PFSK-1 (cell line): ENCODE data around the gene EHMT2.

ENCODE experiments used
- FOXP2 ChIP-seq: optimal IDR thresholded peaks from 2 replicates; pipeline ENCODE3; 2011; ENCODE audit warnings: borderline replicate concordance, control low read depth, inconsistent platforms; ENCODE audit not compliant: insufficient read depth; ENCODE audit errors: extremely low read length, extremely low read depth
- POLR2AphosphoS5 ChIP-seq: IDR thresholded peaks from 2 replicates; pipeline ENCODE4 v1.6.1; 2012; ENCODE audit warnings: low read depth, mild to moderate bottlenecking, control low read depth, low read length, moderate library complexity
- SIN3A ChIP-seq: IDR thresholded peaks from 2 replicates; pipeline ENCODE4 v1.6.1; 2012; ENCODE audit warnings: mild to moderate bottlenecking, low read length, moderate library complexity, borderline replicate concordance; ENCODE audit not compliant: insufficient read depth
- TAF1 ChIP-seq: IDR thresholded peaks from 2 replicates; pipeline ENCODE4 v1.6.1; 2012; ENCODE audit warnings: low read length, control low read depth, borderline replicate concordance; ENCODE audit not compliant: insufficient read depth
- TF ChIP-seq, protein P1 (sequence below), 2 experiments: IDR thresholded peaks; 2 replicates each; pipeline versions ENCODE4 v1.6.1 to v1.8.0; 2011 to 2012; ENCODE audit warnings: low read depth in 2 of 2, low read length in 2 of 2, control low read depth in 1 of 2, inconsistent platforms in 1 of 2, mild to moderate bottlenecking in 1 of 2, moderate library complexity in 1 of 2; ENCODE audit not compliant: insufficient read depth in 1 of 2

EHMT2 gene

DNA sequence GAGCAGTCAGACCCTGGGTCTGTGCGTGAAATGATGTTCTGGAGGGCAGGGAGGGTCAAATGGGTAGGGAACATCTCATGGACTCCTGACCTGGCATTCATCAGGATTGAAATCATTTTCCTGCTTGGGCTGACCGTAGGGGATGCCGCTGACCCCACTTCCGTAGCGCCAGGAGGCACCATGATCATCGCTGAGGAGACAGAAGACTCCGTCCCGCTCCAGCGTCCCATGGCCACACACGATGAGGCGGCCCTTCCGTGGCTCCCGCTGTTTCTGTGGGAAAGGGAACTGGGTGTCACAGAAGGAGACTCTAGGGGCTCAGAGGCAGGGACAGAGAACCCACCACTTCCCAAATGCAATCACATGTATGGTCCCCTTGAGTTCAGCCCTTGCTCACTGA lies 37.1 kb downstream of the EHMT2 start:
- TF ChIP-seq FOXP2, result no peak

DNA sequence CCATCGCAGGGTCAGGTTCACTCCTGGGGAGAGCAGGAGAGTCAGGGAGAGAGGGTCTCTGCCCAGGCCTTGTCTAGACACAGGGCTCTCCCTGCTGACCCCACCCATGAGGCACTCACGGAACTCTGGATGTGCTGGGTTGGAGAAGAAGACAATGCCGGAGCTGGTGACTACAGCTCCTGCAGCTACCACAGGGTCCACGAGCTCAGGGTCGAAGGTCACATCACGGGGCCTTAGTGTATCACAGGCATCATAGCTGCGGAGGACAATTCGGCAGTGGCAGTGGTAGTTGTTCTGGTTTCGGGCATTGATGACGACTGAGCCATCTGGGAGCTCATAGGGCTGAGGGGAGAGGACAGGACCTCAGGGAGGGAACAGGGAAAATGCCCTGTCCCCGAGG lies 37.6 kb downstream of the EHMT2 start:
- TF ChIP-seq, protein P1, sequence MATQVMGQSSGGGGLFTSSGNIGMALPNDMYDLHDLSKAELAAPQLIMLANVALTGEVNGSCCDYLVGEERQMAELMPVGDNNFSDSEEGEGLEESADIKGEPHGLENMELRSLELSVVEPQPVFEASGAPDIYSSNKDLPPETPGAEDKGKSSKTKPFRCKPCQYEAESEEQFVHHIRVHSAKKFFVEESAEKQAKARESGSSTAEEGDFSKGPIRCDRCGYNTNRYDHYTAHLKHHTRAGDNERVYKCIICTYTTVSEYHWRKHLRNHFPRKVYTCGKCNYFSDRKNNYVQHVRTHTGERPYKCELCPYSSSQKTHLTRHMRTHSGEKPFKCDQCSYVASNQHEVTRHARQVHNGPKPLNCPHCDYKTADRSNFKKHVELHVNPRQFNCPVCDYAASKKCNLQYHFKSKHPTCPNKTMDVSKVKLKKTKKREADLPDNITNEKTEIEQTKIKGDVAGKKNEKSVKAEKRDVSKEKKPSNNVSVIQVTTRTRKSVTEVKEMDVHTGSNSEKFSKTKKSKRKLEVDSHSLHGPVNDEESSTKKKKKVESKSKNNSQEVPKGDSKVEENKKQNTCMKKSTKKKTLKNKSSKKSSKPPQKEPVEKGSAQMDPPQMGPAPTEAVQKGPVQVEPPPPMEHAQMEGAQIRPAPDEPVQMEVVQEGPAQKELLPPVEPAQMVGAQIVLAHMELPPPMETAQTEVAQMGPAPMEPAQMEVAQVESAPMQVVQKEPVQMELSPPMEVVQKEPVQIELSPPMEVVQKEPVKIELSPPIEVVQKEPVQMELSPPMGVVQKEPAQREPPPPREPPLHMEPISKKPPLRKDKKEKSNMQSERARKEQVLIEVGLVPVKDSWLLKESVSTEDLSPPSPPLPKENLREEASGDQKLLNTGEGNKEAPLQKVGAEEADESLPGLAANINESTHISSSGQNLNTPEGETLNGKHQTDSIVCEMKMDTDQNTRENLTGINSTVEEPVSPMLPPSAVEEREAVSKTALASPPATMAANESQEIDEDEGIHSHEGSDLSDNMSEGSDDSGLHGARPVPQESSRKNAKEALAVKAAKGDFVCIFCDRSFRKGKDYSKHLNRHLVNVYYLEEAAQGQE (IDR thresholded peaks at IDR 0.05; ENCODE audit: insufficient read depth in 1 of 2, low read depth in 2 of 2, low read length in 2 of 2), result no peak
- TF ChIP-seq SIN3A (no peak), POLR2AphosphoS5 (no peak), FOXP2 (no peak), TAF1 (no peak)

DNA sequence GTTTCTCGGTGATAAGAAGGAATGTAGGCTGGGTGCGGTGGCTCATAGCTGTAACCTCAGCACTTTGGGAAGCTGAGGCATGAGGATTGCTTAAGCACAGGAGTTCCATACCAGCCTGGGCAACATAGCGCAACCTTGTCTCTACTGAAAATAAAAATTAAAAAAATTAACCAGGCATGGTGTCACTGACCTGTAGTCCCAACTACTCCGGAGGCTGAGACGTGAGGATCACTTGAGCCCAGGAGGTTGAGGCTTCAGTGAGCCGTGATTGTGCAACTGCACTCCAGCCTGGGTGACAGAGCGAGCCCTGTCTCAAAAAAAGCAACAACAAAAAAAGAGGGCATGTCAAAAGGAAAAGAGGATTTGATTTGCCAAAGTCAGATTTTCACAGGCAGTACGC lies 38.8 kb downstream of the EHMT2 start:
- no peak for TF ChIP-seq FOXP2
- no peak for TF ChIP-seq SIN3A
- no peak for TF ChIP-seq POLR2AphosphoS5
- TF ChIP-seq, protein P1 (IDR thresholded peaks at IDR 0.05; ENCODE audit: insufficient read depth in 1 of 2, low read depth in 2 of 2, low read length in 2 of 2), result no peak
- TF ChIP-seq TAF1, result no peak

DNA sequence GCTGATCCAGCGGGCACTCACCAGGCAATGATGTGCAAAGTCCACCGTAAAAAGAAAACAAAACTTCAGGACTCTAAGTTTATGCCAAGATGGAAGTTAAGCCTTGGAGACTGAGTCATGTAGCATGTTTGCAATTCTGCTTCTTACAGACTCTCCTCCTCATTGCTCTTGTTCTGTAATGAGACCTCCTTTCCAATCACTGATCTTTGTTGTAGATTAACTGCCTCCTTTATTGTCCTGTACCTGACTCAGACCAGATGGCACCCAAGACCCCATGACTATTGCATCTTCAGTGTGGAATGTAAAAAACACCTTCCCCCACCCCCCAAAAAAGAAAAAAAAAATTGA lies 46.0 kb downstream of the EHMT2 start:
- TF ChIP-seq POLR2AphosphoS5 (no peak), SIN3A (no peak), TAF1 (no peak), FOXP2 (no peak)
- TF ChIP-seq, protein P1 (IDR thresholded peaks at IDR 0.05; ENCODE audit: insufficient read depth in 1 of 2, low read depth in 2 of 2, low read length in 2 of 2), result no peak

DNA sequence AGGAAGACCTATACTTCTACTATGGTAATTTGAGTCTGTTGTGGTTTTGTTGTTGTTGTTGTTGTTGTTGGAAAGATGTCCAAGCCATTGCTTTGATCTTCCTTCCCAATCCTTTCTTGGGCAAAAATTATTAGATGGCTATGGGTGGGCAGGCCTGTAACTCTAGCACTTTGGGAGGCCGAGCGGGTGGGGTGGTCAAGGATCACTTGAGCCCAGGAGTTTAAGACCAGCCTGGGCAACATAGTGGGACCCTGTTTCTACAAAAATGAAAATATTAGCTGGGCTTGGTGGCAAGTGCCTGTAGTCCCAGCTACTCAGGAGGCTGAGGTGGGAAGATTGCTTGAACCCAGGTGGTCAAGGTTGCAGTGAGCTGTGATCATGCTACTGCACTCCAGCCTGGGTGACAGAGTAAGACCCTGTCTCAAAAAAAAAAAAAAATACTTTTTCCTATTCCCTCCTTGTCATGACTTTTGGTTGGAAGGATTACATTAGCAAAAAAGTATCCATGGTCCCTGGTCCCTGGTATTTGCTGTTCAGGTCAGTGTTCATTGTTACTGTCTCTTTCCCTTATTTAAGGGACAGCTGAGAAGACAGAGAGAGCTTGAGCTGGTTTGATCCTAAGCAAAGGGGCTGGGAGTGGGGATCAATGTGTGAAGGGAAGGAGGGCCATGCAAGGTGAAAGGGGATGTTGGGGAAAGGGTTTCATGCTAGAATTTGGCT lies 46.6 kb downstream of the EHMT2 start:
- TF ChIP-seq, protein P1 (IDR thresholded peaks at IDR 0.05; ENCODE audit: insufficient read depth in 1 of 2, low read depth in 2 of 2, low read length in 2 of 2), result no peak
- no peak for TF ChIP-seq SIN3A
- no peak for TF ChIP-seq POLR2AphosphoS5
